HEK293 (cell line): Measurements from ENCODE around the gene MEGF8.
A peak's percentile ranks its signal among the peaks of the same experiment; 100 is the strongest.

Experiments
- CTCF ChIA-PET: fragments of 350-600 bp; formaldehyde crosslinking; extraction: SDS; loops from one replicate; lab custom pipeline; 2021; ENCODE audit warnings: antibody characterized with exemption; lab: Yijun Ruan, JAX
- POLR2A ChIA-PET: fragments of 300-600 bp; formaldehyde crosslinking; extraction: SDS; loops from one replicate; lab custom pipeline; 2020; ENCODE audit warnings: antibody characterized with exemption, inconsistent platforms; lab: Yijun Ruan, JAX
- H3K27ac ChIP-seq: fragments of 200-500 bp; sonication (Bioruptor generic); 2 replicates; pipeline ENCODE4 v1.5.1; 2014; ENCODE audit warnings: low read depth, low read length, control low read depth, inconsistent platforms; ENCODE audit errors: extremely low read depth
- H3K36me3 ChIP-seq, 2 experiments: fragments of 200-500 bp in 1 of 2; sonication (Bioruptor generic) in 1 of 2; 1 replicate in 1 of 2; 2 replicates in 1 of 2; pipeline ENCODE4 v1.5.1; 2014 to 2017; ENCODE audit warnings: inconsistent platforms in 2 of 2, low read length in 2 of 2; ENCODE audit not compliant: control insufficient read depth in 2 of 2, insufficient read depth in 1 of 2
- H3K4me1 ChIP-seq: fragments of 200-500 bp; sonication (Bioruptor generic); 2 replicates; pipeline ENCODE4 v1.5.1; 2014; ENCODE audit warnings: mild to moderate bottlenecking, low read length, inconsistent platforms; ENCODE audit not compliant: control insufficient read depth, insufficient read depth
- H3K4me3 ChIP-seq: 2 replicates; pipeline ENCODE4 v1.5.1; 2011; ENCODE audit warnings: low read depth, mild to moderate bottlenecking, control low read depth, low read length, moderate library complexity
- H3K9me3 ChIP-seq: fragments of 200-500 bp; sonication (Bioruptor generic); 2 replicates; pipeline ENCODE4 v1.5.1; 2014; ENCODE audit warnings: low read depth, low read length, inconsistent platforms; ENCODE audit not compliant: control insufficient read depth, insufficient read depth
- BCL11A ChIP-seq: fragments of 450-650 bp; formaldehyde crosslinking; IDR thresholded peaks from 2 replicates; pipeline ENCODE4 v1.5.1; 2016; ENCODE audit warnings: low read depth, missing biosample characterization, missing genetic modification characterization
- BCL11B ChIP-seq: fragments of 450-650 bp; formaldehyde crosslinking; IDR thresholded peaks from 2 replicates; pipeline ENCODE4 v1.5.1; 2016; ENCODE audit warnings: low read depth, missing biosample characterization, missing genetic modification characterization
- GLIS2 ChIP-seq: fragments of 450-650 bp; formaldehyde crosslinking; IDR thresholded peaks from 2 replicates; pipeline ENCODE4 v1.5.1; 2016; ENCODE audit warnings: missing biosample characterization, missing genetic modification characterization
- KLF16 ChIP-seq: fragments of 450-650 bp; formaldehyde crosslinking; IDR thresholded peaks from 2 replicates; pipeline ENCODE4 v1.5.1; 2017; ENCODE audit warnings: missing biosample characterization, missing genetic modification characterization
- PRDM6 ChIP-seq: fragments of 450-650 bp; formaldehyde crosslinking; IDR thresholded peaks from 2 replicates; pipeline ENCODE4 v1.5.1; 2017; ENCODE audit warnings: missing biosample characterization, missing genetic modification characterization
- SCRT2 ChIP-seq: fragments of 450-650 bp; formaldehyde crosslinking; IDR thresholded peaks from 2 replicates; pipeline ENCODE4 v1.5.1; 2016; ENCODE audit warnings: missing biosample characterization, missing genetic modification characterization
- ZBTB10 ChIP-seq: fragments of 450-650 bp; formaldehyde crosslinking; IDR thresholded peaks from 2 replicates; pipeline ENCODE4 v1.5.1; 2016; ENCODE audit warnings: missing biosample characterization, missing genetic modification characterization
- ZBTB17 ChIP-seq: fragments of 450-650 bp; formaldehyde crosslinking; IDR thresholded peaks from 2 replicates; pipeline ENCODE4 v1.5.1; 2016; ENCODE audit warnings: missing biosample characterization, missing genetic modification characterization
- ZBTB20 ChIP-seq: fragments of 450-650 bp; formaldehyde crosslinking; IDR thresholded peaks from 2 replicates; pipeline ENCODE4 v1.5.1; 2016; ENCODE audit warnings: missing biosample characterization, missing genetic modification characterization
- ZBTB8A ChIP-seq: fragments of 450-650 bp; formaldehyde crosslinking; IDR thresholded peaks from 2 replicates; pipeline ENCODE4 v1.5.1; 2016; ENCODE audit warnings: missing biosample characterization, missing genetic modification characterization
- ZIC2 ChIP-seq: fragments of 450-650 bp; formaldehyde crosslinking; IDR thresholded peaks from 2 replicates; pipeline ENCODE4 v1.5.1; 2016; ENCODE audit warnings: missing biosample characterization, missing genetic modification characterization
- ZNF121 ChIP-seq: fragments of 450-650 bp; formaldehyde crosslinking; IDR thresholded peaks from 2 replicates; pipeline ENCODE4 v1.5.1; 2016; ENCODE audit warnings: missing biosample characterization, missing genetic modification characterization
- ZNF223 ChIP-seq: fragments of 450-650 bp; formaldehyde crosslinking; IDR thresholded peaks from 2 replicates; pipeline ENCODE4 v1.5.1; 2016; ENCODE audit warnings: missing biosample characterization, missing genetic modification characterization
- ZNF248 ChIP-seq: fragments of 450-650 bp; formaldehyde crosslinking; IDR thresholded peaks from 2 replicates; pipeline ENCODE4 v1.5.1; 2017; ENCODE audit warnings: missing biosample characterization, missing genetic modification characterization
- ZNF280D ChIP-seq: fragments of 450-650 bp; formaldehyde crosslinking; IDR thresholded peaks from 2 replicates; pipeline ENCODE4 v1.5.1; 2016; ENCODE audit warnings: missing biosample characterization, missing genetic modification characterization
- ZNF335 ChIP-seq: fragments of 450-650 bp; formaldehyde crosslinking; conservative IDR thresholded peaks from 2 replicates; pipeline ENCODE4 v1.5.1; 2016; ENCODE audit warnings: missing biosample characterization, missing genetic modification characterization
- ZNF404 ChIP-seq: fragments of 450-650 bp; formaldehyde crosslinking; IDR thresholded peaks from 2 replicates; pipeline ENCODE4 v1.5.1; 2017; ENCODE audit warnings: missing biosample characterization, missing genetic modification characterization
- ZNF426 ChIP-seq: fragments of 450-650 bp; formaldehyde crosslinking; IDR thresholded peaks from 2 replicates; pipeline ENCODE4 v1.5.1; 2017; ENCODE audit warnings: missing biosample characterization, missing genetic modification characterization, mild to moderate bottlenecking, inconsistent platforms, moderate library complexity
- ZNF48 ChIP-seq: fragments of 450-650 bp; formaldehyde crosslinking; IDR thresholded peaks from 2 replicates; pipeline ENCODE4 v1.5.1; 2016; ENCODE audit warnings: missing biosample characterization, missing genetic modification characterization
- ZNF548 ChIP-seq: fragments of 450-650 bp; formaldehyde crosslinking; IDR thresholded peaks from 2 replicates; pipeline ENCODE4 v1.5.1; 2016; ENCODE audit warnings: missing biosample characterization, missing genetic modification characterization
- ZNF549 ChIP-seq: fragments of 450-650 bp; IDR thresholded peaks from 2 replicates; pipeline ENCODE4 v1.5.1; 2018; ENCODE audit warnings: missing biosample characterization, missing genetic modification characterization, mild to moderate bottlenecking, inconsistent platforms, moderate library complexity
- ZNF558 ChIP-seq: fragments of 450-650 bp; formaldehyde crosslinking; IDR thresholded peaks from 2 replicates; pipeline ENCODE4 v1.5.1; 2016; ENCODE audit warnings: missing biosample characterization, missing genetic modification characterization
- ZNF600 ChIP-seq: fragments of 450-650 bp; formaldehyde crosslinking; IDR thresholded peaks from 2 replicates; pipeline ENCODE4 v1.5.1; 2016; ENCODE audit warnings: missing biosample characterization, missing genetic modification characterization
- ZNF692 ChIP-seq: fragments of 450-650 bp; formaldehyde crosslinking; IDR thresholded peaks from 2 replicates; pipeline ENCODE4 v1.5.1; 2016; ENCODE audit warnings: missing biosample characterization, missing genetic modification characterization
- ZNF76 ChIP-seq: fragments of 450-650 bp; formaldehyde crosslinking; IDR thresholded peaks from 2 replicates; pipeline ENCODE4; 2016; ENCODE audit warnings: low read depth, missing biosample characterization, missing genetic modification characterization, borderline replicate concordance
- ZNF776 ChIP-seq: fragments of 450-650 bp; formaldehyde crosslinking; IDR thresholded peaks from 2 replicates; pipeline ENCODE4 v1.5.0; 2017; ENCODE audit warnings: missing biosample characterization, missing genetic modification characterization, borderline replicate concordance

The MEGF8 gene

GRCh38 chr19:42312370-42312769 is 13.1 kb upstream of the MEGF8 start:
- TF ChIP-seq ZNF404 (no peak), SCRT2 (peak; percentile 82), ZNF558 (tag by site-specific recombination) (no peak), ZNF48 (tag by site-specific recombination) (no peak), ZIC2 (tag by site-specific recombination) (peak; percentile 27; the same call in 1 of the 2 replicates), ZNF223 (tag by site-specific recombination) (no peak)
- POLR2A ChIA-PET: interaction anchor here (1.1 kb wide), 1 partner anchor 10 kb away, joined by 3 read pairs; the partner anchor contains the start of genes PAFAH1B3 and PRR19
- H3K4me3 ChIP-seq: no peak overlapping the region
- no peak overlapping the region for H3K27ac ChIP-seq
- no peaks in the 10 kb centered on the region; the same call in 1 of the 2 replicates for H3K4me1 ChIP-seq
- no peaks in the 10 kb centered on the region for H3K36me3 ChIP-seq
- H3K9me3 ChIP-seq: no peaks in the 10 kb centered on the region
- CTCF ChIA-PET: interaction anchor here (0.7 to 2.3 kb wide), 3 partner anchors 14 to 125 kb away, joined by 3 to 10 read pairs (median 7); no protein-coding TSS in a partner anchor

- ChIA-PET CTCF (interaction anchor here (0.6 to 0.7 kb wide), 2 partner anchors 30 to 67 kb away, joined by 3 read pairs; no protein-coding TSS in a partner anchor), POLR2A (interaction anchor here (0.6 to 1.1 kb wide), 3 partner anchors 11 to 34 kb away, joined by 3 read pairs; partner anchors contain the start of genes PAFAH1B3 and PRR19)
- Histone ChIP-seq H3K9me3 (no peaks in the 10 kb centered on the region), H3K4me1 (no peaks in the 10 kb centered on the region; the same call in 1 of the 2 replicates), H3K36me3 (no peaks in the 10 kb centered on the region), H3K27ac (no peak within 1 kb of the TSS), H3K4me3 (peak within 1 kb of the TSS; percentile 47)
- no peak for TF ChIP-seq ZNF248 (tag by site-specific recombination)
- no peak for TF ChIP-seq ZNF426 (tag by site-specific recombination)
- TF ChIP-seq ZBTB8A (tag by site-specific recombination): peak; percentile 45
- peak; percentile 74 for TF ChIP-seq ZNF600 (tag by site-specific recombination)
- peak; percentile 86 for TF ChIP-seq ZBTB17
- TF ChIP-seq PRDM6 (tag by site-specific recombination): no peak
- no peak for TF ChIP-seq BCL11A (tag by site-specific recombination)
- TF ChIP-seq ZNF692 (tag by site-specific recombination): peak; percentile 87
- TF ChIP-seq ZBTB10: peak; percentile 79
- TF ChIP-seq ZBTB20 (tag by site-specific recombination): peak; percentile 71
- peak; percentile 44; the same call in 1 of the 2 replicates for TF ChIP-seq KLF16
- peak; percentile 67 for TF ChIP-seq ZNF335 (tag by site-specific recombination)
- TF ChIP-seq ZNF76: 0 out of 2 replicates have a peak, but pooled peaks have one; percentile 20
- peak; percentile 22; the same call in 1 of the 2 replicates for TF ChIP-seq ZNF121 (tag by site-specific recombination)
- TF ChIP-seq ZNF549: no peak
- no peak for TF ChIP-seq ZNF776 (tag by site-specific recombination)
- TF ChIP-seq BCL11B: peak; percentile 74; the same call in 1 of the 2 replicates
- no peak for TF ChIP-seq ZNF548
- peak; percentile 96 for TF ChIP-seq GLIS2 (tag by site-specific recombination)
- TF ChIP-seq ZNF280D: no peak
Observed at GRCh38 chr19:42313096-42313839, 12.2 kb upstream of the MEGF8 start, which contains the start of gene TMEM145. TSS of gene TMEM145 (plus strand) at chr19:42313309. CDS start at chr19:42313377, 68 bp downstream.
